SK-N-SH (cell line): ENCODE measurements around the gene CLIC6. TPM values are rescaled to one million over a fixed set of nuclear protein-coding genes. Genes with fewer than 3 reads are reported as not detected.

ENCODE experiments used
- CTCF ChIA-PET: fragments of 300-600, 350-600 bp; formaldehyde crosslinking; extraction: SDS; loops from one replicate; lab custom pipeline; 2021; lab: Yijun Ruan, JAX
- POLR2A ChIA-PET: fragments of 350-600 bp; sonication (Branson Sonifier 250); formaldehyde crosslinking; extraction: SDS; loops from one replicate; lab custom pipeline; 2020; ENCODE audit warnings: antibody characterized with exemption, inconsistent platforms; lab: Yijun Ruan, JAX
- DNase-seq: peaks from one replicate; pipeline ENCODE4 v3.0.0; 2012
- H2AFZ ChIP-seq: fragments of 200-600 bp; sonication (generic); 2 replicates; pipeline ENCODE4 v1.8.1; 2016; ENCODE audit warnings: antibody characterized with exemption, mild to moderate bottlenecking, low read depth
- H3F3A ChIP-seq: fragments of 200-600 bp; sonication (generic); replicated peaks from 2 replicates; pipeline ENCODE3; 2016; ENCODE audit warnings: antibody characterized with exemption, mild to moderate bottlenecking; ENCODE audit not compliant: insufficient read depth
- H3K27ac ChIP-seq, 2 experiments: fragments of 200-500 bp in 1 of 2; fragments of 200-600 bp in 1 of 2; sonication (Bioruptor generic) in 1 of 2; sonication (generic), shearing (Covaris generic) in 1 of 2; 2 replicates each; pipeline versions ENCODE4 v1.5.1 to v1.6.1; 2014 to 2016; ENCODE audit warnings: low read depth in 2 of 2, inconsistent platforms in 1 of 2, low read length in 1 of 2, mild to moderate bottlenecking in 1 of 2, mixed read lengths in 1 of 2
- H3K27me3 ChIP-seq: fragments of 200-600 bp; sonication (generic), shearing (Covaris generic); 2 replicates; pipeline ENCODE4 v1.6.1; 2016; ENCODE audit warnings: mixed run types; ENCODE audit not compliant: insufficient read depth
- H3K36me3 ChIP-seq, 2 experiments: fragments of 200-500 bp in 1 of 2; fragments of 200-600 bp in 1 of 2; sonication (Bioruptor generic) in 1 of 2; sonication (generic) in 1 of 2; replicated peaks in 1 of 2; 2 replicates each; pipeline versions ENCODE3 to v1.5.1; 2014 to 2016; ENCODE audit warnings: low read length in 1 of 2, mild to moderate bottlenecking in 1 of 2; ENCODE audit not compliant: insufficient read depth in 2 of 2, control insufficient read depth in 1 of 2
- H3K4me1 ChIP-seq, 2 experiments: fragments of 200-500 bp in 1 of 2; fragments of 200-600 bp in 1 of 2; sonication (Bioruptor generic) in 1 of 2; sonication (generic), shearing (Covaris generic) in 1 of 2; 2 replicates each; pipeline versions ENCODE4 v1.5.1 to v1.6.1; 2014 to 2016; ENCODE audit warnings: low read depth in 1 of 2, low read length in 1 of 2, mixed run types in 1 of 2; ENCODE audit not compliant: insufficient read depth in 2 of 2, control insufficient read depth in 1 of 2
- H3K4me2 ChIP-seq: fragments of 200-600 bp; sonication (generic), shearing (Covaris generic); 2 replicates; pipeline ENCODE4 v1.6.1; 2017; ENCODE audit warnings: mixed run types
- H3K4me3 ChIP-seq, 2 experiments: fragments of 200-500 bp in 1 of 2; fragments of 200-600 bp in 1 of 2; sonication (Bioruptor generic) in 1 of 2; sonication (generic), shearing (Covaris generic) in 1 of 2; 2 replicates each; pipeline versions ENCODE4 v1.5.1 to v1.8.1; 2014 to 2016; ENCODE audit warnings: low read depth in 2 of 2, inconsistent platforms in 1 of 2, low read length in 1 of 2, mild to moderate bottlenecking in 1 of 2, mixed read lengths in 1 of 2, moderate library complexity in 1 of 2
- H3K79me2 ChIP-seq: fragments of 200-600 bp; sonication (generic); 2 replicates; pipeline ENCODE4 v1.8.1; 2017; ENCODE audit warnings: mild to moderate bottlenecking; ENCODE audit not compliant: insufficient read depth
- H3K9ac ChIP-seq: fragments of 200-600 bp; sonication (generic); 2 replicates; pipeline ENCODE4 v1.6.1; 2017; ENCODE audit warnings: mixed run types
- H3K9me2 ChIP-seq: fragments of 200-600 bp; sonication (generic); 2 replicates; pipeline ENCODE4 v1.6.1; 2017; ENCODE audit warnings: mixed run types
- H3K9me3 ChIP-seq: fragments of 200-600 bp; sonication (generic); 2 replicates; pipeline ENCODE4 v1.6.1; 2017; ENCODE audit warnings: mixed run types, mild to moderate bottlenecking, moderate library complexity
- H4K20me1 ChIP-seq: fragments of 200-600 bp; sonication (generic); 2 replicates; pipeline ENCODE4 v1.6.1; 2017; ENCODE audit warnings: mild to moderate bottlenecking, mixed run types; ENCODE audit not compliant: insufficient read depth
- EZH2phosphoT487 ChIP-seq: fragments of 200-600 bp; sonication (generic); IDR thresholded peaks from 2 replicates; pipeline ENCODE4 v1.6.1; 2017; ENCODE audit warnings: low read depth, mixed run types, mild to moderate bottlenecking, antibody characterized with exemption, moderate library complexity, borderline replicate concordance
- FOSL2 ChIP-seq: IDR thresholded peaks from 2 replicates; pipeline ENCODE4 v1.4.0; 2012; ENCODE audit warnings: low read depth, mild to moderate bottlenecking, moderate library complexity, borderline replicate concordance
- IRF3 ChIP-seq: fragments of 150-350 bp; IDR thresholded peaks from 2 replicates; pipeline ENCODE4 v1.6.1; 2016; ENCODE audit warnings: mild to moderate bottlenecking, low read depth, low read length
- RAD21 ChIP-seq: IDR thresholded peaks from 2 replicates; pipeline ENCODE4 v1.6.1; 2012; ENCODE audit warnings: mild to moderate bottlenecking, low read length
- REST ChIP-seq: IDR thresholded peaks from 2 replicates; pipeline ENCODE4 v1.6.1; 2012; ENCODE audit warnings: mild to moderate bottlenecking, low read depth, low read length, moderate library complexity
- TCF12 ChIP-seq: IDR thresholded peaks from 2 replicates; pipeline ENCODE4 v1.4.0; 2012
- WGBS: methylation state at CpG from one replicate; pipeline ENCODE4 v1.1.6; 2017; ENCODE audit warnings: low lambda C conversion rate; 5-methylcytosine and 5-hydroxymethylcytosine counted together
- polyA plus RNA-seq, 3 experiments: library from polyadenylated mRNA; depleted of rRNA; stranded (reverse); fragments of >200 nt; gene quantifications; 2 replicates each; pipeline ENCODE4 v1.2.3, GENCODE V29; 2012
- TF ChIP-seq, protein P1 (sequence below): fragments of 200-600 bp; sonication (generic); IDR thresholded peaks from 2 replicates; pipeline ENCODE4 v1.6.1; 2017; ENCODE audit warnings: antibody characterized with exemption, mild to moderate bottlenecking, moderate library complexity
- TF ChIP-seq, protein P2 (sequence below): IDR thresholded peaks from 2 replicates; pipeline ENCODE4 v1.4.0; 2012; ENCODE audit warnings: low read depth, borderline replicate concordance

The CLIC6 gene
- polyA plus RNA-seq, 1 of the 3 experiments (the other 2 are of a cell fraction), result 0.08 TPM

DNA sequence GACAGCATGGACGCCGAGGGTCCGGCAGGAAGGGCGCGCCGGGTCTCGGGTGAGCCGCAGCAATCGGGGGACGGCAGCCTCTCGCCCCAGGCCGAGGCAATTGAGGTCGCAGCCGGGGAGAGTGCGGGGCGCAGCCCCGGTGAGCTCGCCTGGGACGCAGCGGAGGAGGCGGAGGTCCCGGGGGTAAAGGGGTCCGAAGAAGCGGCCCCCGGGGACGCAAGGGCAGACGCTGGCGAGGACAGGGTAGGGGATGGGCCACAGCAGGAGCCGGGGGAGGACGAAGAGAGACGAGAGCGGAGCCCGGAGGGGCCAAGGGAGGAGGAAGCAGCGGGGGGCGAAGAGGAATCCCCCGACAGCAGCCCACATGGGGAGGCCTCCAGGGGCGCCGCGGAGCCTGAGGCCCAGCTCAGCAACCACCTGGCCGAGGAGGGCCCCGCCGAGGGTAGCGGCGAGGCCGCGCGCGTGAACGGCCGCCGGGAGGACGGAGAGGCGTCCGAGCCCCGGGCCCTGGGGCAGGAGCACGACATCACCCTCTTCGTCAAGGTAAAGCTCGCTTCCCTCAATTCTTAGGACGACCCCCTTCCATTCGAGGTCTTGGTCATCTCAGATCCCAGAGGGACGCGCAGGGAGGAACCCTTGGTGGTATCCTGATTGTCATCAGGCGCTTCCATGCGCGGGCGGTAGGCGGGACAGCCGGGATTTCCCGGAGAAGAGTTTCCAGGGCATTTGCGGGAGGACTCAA, 1.6 kb downstream of the CLIC6 start:
- no peaks in the 10 kb centered on the region for H3K9me3 ChIP-seq
- WGBS, result 11% methylated on average over 17 of the region's 70 CpGs
- DNase-seq, result peak; percentile 45
- H3K27ac ChIP-seq, result no peak overlapping the region
- no peaks in the 10 kb centered on the region for H3K79me2 ChIP-seq
- peaks cover 0 to 5% of the 10 kb centered on the region in 2 experiments; a peak in 1 of 4 replicates for H3K4me1 ChIP-seq
- H3K27me3 ChIP-seq, result peaks cover 74% of the 10 kb centered on the region
- H3K36me3 ChIP-seq, result no peaks in the 10 kb centered on the region
- TF ChIP-seq EZH2phosphoT487, result peak; percentile 85; the same call in 1 of the 2 replicates
- no peak for TF ChIP-seq RAD21
- TF ChIP-seq, all 33 proteins: peak for 1
- ChIA-PET CTCF (interaction anchor here (2.6 to 4.5 kb wide), 2 partner anchors 17 to 23 kb away, joined by 8 to 26 read pairs; no protein-coding TSS in a partner anchor), POLR2A (no interaction called here)
- peak overlapping the region; percentile 46; the same call in 1 of the 2 replicates for H2AFZ ChIP-seq
- peak overlapping the region; percentile 50 for H3K4me2 ChIP-seq
- no peaks in the 10 kb centered on the region for H3F3A ChIP-seq
- peak overlapping the region in 1 of 2 experiments; percentile 14; a peak in 3 of 4 replicates for H3K4me3 ChIP-seq
- no peaks in the 10 kb centered on the region for H4K20me1 ChIP-seq
- H3K9ac ChIP-seq, result no peak overlapping the region
- H3K9me2 ChIP-seq, result no peaks in the 10 kb centered on the region

DNA sequence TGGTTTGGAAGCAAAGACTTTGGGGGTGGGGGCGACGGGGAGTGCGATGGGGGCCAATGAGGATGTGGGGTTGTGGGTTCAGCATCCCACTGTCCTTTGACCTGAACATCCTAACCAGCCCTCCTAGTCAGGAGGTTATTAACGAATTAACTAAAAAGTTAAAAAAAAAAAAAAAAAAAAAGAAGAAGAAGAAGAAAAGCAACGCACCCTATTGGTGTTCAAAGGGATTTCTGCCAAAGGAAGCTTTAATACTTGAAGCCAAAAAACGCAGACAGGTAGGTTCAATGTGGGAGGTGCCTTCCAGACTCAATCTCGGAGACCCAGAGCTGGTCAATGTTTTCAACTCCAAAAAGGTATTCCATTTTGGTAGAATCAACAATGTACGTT, 2.2 kb downstream of the CLIC6 start:
- no peaks in the 10 kb centered on the region for H3F3A ChIP-seq
- ChIA-PET CTCF (interaction anchor here (2.6 to 4.5 kb wide), 2 partner anchors 17 to 22 kb away, joined by 8 to 26 read pairs; no protein-coding TSS in a partner anchor), POLR2A (no interaction called here)
- no peaks in the 10 kb centered on the region for H4K20me1 ChIP-seq
- H3K27ac ChIP-seq, result no peak overlapping the region
- H3K36me3 ChIP-seq, result no peaks in the 10 kb centered on the region
- no peaks in the 10 kb centered on the region for H3K9me2 ChIP-seq
- no peaks in the 10 kb centered on the region for H3K9me3 ChIP-seq
- TF ChIP-seq TCF12, result no peak
- TF ChIP-seq, protein P1, sequence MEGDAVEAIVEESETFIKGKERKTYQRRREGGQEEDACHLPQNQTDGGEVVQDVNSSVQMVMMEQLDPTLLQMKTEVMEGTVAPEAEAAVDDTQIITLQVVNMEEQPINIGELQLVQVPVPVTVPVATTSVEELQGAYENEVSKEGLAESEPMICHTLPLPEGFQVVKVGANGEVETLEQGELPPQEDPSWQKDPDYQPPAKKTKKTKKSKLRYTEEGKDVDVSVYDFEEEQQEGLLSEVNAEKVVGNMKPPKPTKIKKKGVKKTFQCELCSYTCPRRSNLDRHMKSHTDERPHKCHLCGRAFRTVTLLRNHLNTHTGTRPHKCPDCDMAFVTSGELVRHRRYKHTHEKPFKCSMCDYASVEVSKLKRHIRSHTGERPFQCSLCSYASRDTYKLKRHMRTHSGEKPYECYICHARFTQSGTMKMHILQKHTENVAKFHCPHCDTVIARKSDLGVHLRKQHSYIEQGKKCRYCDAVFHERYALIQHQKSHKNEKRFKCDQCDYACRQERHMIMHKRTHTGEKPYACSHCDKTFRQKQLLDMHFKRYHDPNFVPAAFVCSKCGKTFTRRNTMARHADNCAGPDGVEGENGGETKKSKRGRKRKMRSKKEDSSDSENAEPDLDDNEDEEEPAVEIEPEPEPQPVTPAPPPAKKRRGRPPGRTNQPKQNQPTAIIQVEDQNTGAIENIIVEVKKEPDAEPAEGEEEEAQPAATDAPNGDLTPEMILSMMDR, result 0 out of 2 replicates have a peak, but pooled peaks have one; percentile 20
- no peaks in the 10 kb centered on the region for H3K79me2 ChIP-seq
- H3K9ac ChIP-seq, result no peak overlapping the region
- H3K27me3 ChIP-seq, result peaks cover 69% of the 10 kb centered on the region
- peak overlapping the region; percentile 50; the same call in 1 of the 2 replicates for H3K4me2 ChIP-seq
- H3K4me1 ChIP-seq, result peaks cover 0 to 5% of the 10 kb centered on the region in 2 experiments; a peak in 1 of 4 replicates
- WGBS, result 4% methylated on average over 8 of the region's 8 CpGs
- H3K4me3 ChIP-seq, result peak overlapping the region in 1 of 2 experiments; percentile 2; a peak in 1 of 4 replicates
- DNase-seq, result no peak
- H2AFZ ChIP-seq, result no peak overlapping the region; the same call in 1 of the 2 replicates

DNA sequence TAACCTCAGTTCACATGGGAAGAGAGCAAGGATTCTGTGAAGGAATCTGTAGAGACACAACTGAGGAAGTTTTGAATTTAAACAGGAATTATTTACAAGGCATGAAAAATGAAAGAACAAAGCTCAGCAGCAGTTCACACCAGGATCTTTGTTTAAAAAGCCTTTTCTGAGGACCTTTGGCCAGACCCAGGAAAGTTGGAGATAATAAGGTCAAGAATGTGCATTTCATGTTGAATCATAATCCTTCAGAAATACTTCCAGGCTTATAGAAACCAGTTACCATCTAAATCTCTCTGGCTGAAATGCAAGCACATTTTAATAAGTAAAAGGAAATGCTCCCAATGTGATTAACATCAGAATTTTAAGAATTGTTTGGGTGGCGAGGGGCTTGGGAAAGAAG, 2.7 kb downstream of the CLIC6 start:
- Histone ChIP-seq H3K4me2 (peak overlapping the region; percentile 6; the same call in 1 of the 2 replicates), H3K4me3 (0 out of 4 replicates have a peak overlapping the region, but pooled peaks of 1 of the 2 experiments have one; percentile 2), H4K20me1 (no peaks in the 10 kb centered on the region), H3K36me3 (no peaks in the 10 kb centered on the region), H3K79me2 (no peaks in the 10 kb centered on the region), H3K27ac (no peak overlapping the region), H3K4me1 (peaks cover 0 to 5% of the 10 kb centered on the region in 2 experiments; a peak in 1 of 4 replicates), H3F3A (no peaks in the 10 kb centered on the region), H2AFZ (no peak overlapping the region), H3K9me2 (no peaks in the 10 kb centered on the region), H3K27me3 (peaks cover 68% of the 10 kb centered on the region), H3K9me3 (no peaks in the 10 kb centered on the region), H3K9ac (no peak overlapping the region)
- ChIA-PET CTCF (interaction anchor here (2.6 to 4.5 kb wide), 2 partner anchors 16 to 22 kb away, joined by 8 to 26 read pairs; no protein-coding TSS in a partner anchor), POLR2A (no interaction called here)
- DNase-seq, result no peak
- WGBS, result 33% methylated on average over 1 of the region's 1 CpG
- no peak for TF ChIP-seq REST
- no peak for TF ChIP-seq RAD21
- TF ChIP-seq, protein P2, sequence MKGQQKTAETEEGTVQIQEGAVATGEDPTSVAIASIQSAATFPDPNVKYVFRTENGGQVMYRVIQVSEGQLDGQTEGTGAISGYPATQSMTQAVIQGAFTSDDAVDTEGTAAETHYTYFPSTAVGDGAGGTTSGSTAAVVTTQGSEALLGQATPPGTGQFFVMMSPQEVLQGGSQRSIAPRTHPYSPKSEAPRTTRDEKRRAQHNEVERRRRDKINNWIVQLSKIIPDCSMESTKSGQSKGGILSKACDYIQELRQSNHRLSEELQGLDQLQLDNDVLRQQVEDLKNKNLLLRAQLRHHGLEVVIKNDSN, result no peak
- TF ChIP-seq IRF3, result no peak
- TF ChIP-seq FOSL2, result no peak
